GM18907 (cell line): Measurements from ENCODE around the gene PRR7.
A peak's percentile ranks its signal among the peaks of the same experiment; 100 is the strongest.

Source experiments
- ATAC-seq: cut with Tn5 transposase; IDR thresholded peaks from one replicate; pipeline ENCODE4 v1.9.1; 2021; ENCODE audit warnings: mild to moderate bottlenecking, moderate library complexity; ENCODE audit not compliant: unreplicated experiment

Gene PRR7

DNA sequence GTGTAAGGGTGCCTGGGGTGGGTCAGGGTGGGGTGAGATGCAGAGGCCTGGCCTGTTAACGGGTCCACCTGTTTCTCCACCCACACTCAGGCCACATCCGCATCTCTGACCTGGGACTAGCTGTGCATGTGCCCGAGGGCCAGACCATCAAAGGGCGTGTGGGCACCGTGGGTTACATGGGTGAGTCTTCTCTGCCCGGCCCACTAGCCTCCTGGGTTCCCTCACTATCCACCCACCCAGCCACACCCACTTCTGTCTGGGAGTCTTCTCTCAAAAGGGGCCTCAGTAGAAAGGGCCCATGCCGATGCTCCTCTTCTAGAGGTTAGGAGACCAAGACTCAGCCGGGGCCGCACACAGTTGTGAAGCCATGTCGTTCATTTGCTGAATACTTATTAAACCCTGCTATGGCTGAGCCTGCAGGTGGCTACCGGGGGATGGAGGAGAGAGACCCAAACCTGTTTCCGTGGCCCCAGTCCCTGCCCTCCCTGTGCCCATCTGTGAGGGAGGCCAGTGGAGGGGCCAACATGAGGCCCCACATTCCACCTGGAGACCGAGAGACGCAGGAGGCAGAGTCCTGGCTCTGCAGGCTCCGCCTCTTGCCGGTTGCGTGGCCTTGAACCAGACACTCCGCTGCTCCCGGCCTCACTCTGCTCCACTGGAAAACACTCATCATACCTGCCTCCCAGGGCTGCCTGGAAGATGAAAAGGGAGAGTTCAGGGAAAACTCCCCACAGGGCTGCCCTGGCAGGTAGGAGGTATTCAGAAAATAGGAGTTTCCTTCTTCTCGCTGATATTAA, 11.5 kb upstream of the PRR7 start:
- no peak for ATAC-seq

- no peak for ATAC-seq
These were observed 10.6 kb upstream of the PRR7 start for GRCh38 chr5:177435847-177436536.

GRCh38 chr5:177437623-177438022, 9.0 kb upstream of the PRR7 start:
- no peak for ATAC-seq

GRCh38 chr5:177438468-177438867, 8.1 kb upstream of the PRR7 start:
- no peak for ATAC-seq

- ATAC-seq: no peak
These were observed 7.0 kb upstream of the PRR7 start for GRCh38 chr5:177439518-177440053.

- no peak for ATAC-seq
These were observed 6.2 kb upstream of the PRR7 start for GRCh38 chr5:177440211-177440989.

DNA sequence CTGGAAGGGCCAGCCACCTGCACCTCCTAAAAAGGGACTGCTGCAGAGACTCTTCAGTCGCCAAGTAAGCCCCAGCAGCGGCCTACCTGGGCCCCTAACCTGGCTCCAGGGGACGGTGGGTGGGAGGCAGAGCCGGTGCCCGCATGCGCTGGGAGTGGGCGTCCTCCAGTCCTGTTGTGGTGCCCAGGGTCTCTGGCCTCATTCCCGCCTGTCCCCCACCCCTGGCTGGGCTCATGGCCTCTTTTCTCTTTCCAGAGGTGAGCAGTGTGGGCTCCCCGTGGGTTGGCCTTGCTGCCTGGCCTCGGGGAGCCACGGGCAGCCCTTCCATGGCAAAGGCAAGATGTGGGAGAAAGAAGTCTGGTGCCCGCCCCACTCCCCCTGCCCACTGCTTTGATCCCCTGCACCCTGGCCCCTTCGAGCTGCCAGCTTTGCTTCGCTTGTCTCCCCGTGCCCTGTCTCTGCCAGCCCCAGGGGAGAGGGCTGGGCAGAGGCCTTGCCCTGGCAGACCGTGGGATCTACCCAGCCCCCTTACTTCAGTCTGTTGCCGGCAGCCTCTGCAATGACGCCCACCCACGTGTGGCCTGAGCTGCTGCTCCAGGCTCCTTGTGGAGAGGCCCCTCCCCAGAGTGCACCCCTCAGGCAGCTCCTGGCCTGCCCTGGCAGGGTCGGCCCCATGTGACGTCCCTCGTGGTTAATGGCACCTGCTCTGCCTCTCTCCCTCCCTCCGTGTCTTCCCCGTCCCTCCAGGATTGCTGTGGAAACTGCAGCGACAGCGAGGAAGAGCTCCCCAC, 5.4 kb upstream of the PRR7 start:
- no peak for ATAC-seq

DNA sequence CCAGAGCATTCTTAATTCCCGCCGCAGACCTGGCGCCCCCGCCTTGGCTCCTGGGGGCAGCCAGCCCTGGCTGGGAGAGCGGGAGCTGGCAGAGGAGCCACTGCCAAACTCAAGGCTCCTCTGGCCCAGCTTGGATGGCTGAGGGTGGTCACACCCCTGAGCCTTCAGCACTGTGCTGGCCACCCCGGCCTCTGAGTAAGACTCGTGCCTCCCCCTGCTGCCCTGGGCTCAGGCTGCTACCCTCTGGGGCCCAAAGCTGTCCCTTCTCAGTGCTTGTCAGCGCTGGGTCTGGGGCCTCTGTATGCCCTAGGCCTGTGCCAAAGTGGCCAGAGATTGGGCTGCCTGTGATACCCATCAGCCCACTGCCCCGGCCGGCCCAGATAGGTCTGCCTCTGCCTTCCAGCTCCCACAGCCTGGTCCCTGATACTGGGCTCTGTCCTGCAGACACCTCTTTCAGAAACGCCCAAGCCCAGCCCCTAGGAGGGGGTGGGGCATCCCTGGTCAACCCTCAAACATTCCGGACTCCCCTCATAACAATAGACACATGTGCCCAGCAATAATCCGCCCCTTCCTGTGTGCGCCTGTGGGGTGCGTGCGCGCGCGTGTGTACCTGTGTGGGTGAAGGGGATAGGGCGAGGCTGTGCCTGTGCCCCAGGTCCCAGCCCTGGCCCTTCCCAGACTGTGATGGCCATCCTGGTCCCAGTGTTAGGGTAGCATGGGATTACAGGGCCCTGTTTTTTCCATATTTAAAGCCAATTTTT, 4.4 kb upstream of the PRR7 start:
- no peak for ATAC-seq

- ATAC-seq: no peak
These were observed 3.2 kb upstream of the PRR7 start for GRCh38 chr5:177443144-177443983.

DNA sequence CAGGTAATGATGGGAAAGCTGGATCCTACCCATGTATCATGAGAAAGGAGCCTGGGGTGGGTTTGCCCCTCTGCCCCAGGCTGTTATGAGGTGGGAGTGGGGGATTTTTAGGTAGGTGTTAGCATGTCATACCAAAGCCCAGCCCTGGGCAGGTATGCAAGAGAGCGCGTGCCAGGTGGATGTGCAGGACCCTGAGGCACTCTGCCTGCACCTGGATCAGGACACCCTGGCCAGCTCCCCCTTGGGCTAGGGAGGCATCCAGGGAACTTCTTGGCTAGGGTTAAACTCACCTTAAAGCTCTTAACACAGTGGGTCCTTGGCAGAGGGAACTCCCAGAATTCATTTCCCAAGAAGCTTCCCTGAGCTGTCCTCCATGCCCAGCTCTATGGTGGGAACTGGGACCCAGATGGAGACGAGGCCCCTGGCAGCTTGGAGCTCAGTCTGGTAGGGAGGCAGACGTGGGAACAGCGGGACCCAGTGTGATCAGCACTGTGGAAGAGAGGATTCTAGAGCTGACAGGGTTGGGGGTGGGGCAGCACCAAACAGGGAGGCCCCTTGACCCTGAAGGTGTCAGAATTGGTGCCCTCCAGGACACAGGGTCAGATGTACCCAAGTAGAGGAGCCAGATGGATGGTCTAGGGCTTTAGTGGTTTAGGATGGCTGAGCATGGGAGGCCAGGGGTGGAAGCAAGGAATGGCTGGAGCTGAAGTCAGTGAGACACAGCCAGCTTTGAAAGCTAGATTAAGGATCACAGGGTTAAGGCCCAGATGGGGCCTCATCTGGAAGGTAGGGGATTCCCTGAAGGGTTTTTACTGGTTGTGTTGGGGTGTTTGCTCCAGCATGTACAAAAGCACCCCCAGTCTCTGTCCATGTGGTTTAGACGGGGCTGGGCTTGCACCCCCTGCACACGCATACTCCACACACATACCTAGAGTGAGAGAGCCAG, 2.2 kb upstream of the PRR7 start:
- ATAC-seq: no peak

DNA sequence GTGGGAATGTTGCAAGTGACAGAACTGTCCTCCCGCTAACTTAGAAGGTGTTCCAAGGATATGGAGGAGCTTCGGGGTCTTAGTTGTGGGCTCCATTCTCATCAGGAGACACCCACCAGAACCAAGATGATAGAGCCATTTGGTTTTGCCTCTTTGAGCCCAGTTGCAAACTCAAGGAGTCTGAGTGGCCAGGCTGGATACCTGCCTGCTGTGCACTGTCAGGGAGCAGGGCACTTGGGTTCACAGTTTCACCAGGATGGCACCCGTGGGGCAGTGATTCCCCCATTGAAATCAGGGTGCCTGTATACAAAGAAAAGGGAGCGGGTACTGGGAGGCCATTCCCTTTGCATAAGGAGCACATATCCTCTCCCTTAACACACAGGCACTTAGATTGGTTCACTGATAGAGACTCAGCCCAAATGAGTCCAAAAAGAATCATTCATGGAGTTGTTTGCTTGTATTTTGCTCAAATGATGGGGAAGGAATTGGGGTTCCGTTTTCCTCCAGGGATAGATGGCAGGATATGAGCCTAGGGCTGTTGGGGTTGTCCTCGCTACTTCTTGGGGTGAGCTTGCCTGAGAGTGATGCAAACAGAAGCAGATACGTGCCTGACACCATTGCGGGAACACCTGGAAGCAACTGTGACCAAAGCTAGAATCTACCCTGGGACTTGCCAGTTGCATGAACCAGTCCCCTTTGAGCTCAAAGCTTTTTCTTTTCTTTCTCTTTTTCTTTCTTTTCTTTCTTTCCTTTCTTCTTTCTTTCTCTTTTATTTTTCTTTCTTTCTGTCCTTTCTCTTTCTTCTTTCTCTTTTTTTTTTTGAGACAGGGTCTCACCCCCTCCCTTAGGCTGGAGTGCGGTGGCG, 1.3 kb upstream of the PRR7 start:
- ATAC-seq: no peak

- ATAC-seq: no peak
These were observed 756 bp upstream of the PRR7 start for GRCh38 chr5:177445917-177446199.

DNA sequence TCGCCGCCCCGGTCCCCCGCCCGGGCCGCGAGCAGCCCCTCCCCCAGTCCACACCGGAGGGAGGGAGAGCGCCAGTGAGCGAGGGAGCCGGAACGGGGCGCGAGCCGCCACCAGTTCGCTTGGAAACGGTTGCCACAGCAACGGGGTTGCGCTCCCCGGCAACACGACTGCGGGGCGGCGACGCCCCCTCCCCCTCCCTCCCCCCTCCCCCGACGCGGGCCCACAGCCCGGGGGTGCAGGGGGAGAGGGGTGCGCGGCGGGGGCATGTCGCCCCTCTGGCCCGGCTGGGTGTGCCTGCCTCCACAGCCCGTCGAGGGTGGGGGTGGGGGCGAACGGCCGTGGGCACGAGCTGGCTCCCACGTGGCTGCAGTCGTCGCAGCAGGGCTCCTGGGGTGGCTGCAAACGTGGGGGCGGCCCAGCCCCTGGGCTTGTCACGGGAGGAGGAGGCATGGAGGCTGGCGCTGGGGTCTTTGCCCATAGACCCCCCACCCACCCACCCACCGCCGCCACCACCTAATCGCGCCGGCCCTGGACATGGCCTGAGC, 524 bp downstream of the PRR7 start:
- ATAC-seq: peak; percentile 25

- ATAC-seq: no peak
These were observed 1.1 kb downstream of the PRR7 start for GRCh38 chr5:177447611-177448243.

DNA sequence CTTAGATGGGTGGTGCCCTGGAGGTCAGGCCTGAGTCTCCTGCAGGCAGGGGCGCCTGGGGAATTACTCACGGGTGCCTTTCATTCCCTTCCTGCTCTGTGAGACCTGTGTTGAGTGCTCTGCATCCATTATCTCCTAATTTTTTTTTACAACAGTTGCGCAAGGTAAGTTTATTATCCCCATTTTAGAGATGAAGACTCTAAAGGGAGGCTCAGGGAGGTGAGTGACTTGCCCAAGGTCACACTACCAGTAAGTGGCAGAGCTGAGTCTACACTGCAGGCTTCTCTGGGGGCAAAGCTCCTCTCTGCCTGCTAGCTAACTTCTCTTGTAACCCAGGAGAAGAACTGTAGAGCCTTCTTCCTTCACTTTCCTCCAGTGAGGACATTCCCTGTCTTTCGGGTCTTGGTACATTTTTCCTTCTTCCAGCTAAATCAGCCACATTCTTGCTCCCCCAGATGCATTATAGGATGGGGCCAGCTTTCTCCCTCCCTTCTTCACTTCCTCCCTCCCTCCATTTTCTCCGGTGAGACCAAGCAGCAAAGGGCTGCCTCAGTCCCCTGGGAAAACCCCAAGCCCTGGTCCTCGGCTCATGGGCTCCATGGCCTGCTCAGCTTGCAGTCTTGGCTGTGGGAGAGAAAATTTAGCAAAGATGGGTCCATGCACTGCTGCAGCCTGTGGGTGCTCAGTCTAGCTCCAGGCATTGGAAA, 1.8 kb downstream of the PRR7 start:
- ATAC-seq: no peak
